Measurements from ENCODE around the gene TP53I13.

DNA sequence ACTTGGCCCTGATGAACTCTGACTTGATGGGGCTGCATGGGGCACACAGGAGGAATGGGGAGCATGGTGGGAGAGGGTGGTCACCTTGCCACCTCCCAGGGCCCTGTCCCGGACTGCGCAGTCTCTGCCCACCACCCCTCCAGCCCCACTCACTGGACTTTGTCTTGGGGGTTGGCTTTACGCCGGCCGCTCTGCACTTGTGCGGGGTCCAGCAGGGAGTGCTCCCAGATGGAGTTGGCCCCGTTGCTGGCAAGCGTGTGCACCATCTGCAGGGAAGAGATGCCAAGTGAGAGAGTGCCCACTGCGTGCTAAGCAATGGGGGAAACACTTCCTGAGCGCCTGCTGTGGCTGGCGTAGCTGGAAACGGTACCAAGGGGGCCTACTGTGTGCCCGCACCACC is 14.3 kb downstream of the TP53I13 start:
- no peak for TF ChIP-seq POLR2A (IDR thresholded peaks at IDR 0.05)
- TF ChIP-seq POLR2AphosphoS5 (IDR thresholded peaks at IDR 0.05), result no peak
